ENCODE measurements around the gene BROX. TPM values are rescaled to one million over a fixed set of nuclear protein-coding genes. Genes with fewer than 3 reads are reported as not detected.
A peak's percentile ranks its signal among the peaks of the same experiment; 100 is the strongest.

BROX gene
- total RNA-seq, 2 experiments from 2014 or later, result 51.3 to 52.3 TPM

DNA sequence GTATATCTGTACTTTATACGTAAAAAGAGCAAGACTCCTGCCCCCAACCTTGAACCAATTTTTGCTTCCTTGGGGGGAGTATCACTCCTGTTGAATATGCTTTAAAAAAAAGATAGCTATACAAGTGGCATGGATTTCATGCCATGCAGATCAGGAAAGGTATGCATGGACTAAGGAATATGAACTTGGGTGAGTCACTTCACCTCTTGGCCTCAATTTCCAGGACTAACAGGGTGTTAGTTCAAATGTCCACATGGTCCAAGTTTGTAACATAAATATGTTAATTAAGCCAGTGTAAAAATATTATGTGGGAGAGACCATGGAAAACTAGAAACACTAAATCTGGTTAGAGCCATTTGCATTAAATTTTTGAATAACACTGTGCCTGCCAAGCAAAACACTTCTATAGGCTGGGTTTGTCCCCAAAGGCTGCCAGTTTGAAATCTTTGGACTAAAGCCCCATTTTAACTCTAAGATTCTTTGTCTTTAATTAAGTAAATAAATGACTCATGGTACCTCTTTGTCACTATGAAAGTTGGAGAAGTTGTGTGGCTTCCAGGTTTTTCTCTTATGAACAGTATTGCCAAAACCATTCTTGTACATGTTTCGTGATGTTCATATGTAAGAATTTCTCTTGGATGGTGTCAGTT, 57.7 kb downstream of the BROX start:
- H3K36me3 Mint-ChIP-seq (ENCODE audit: low read depth), result no peaks in the 10 kb centered on the region
- peaks cover 7% of the 10 kb centered on the region for H3K9me3 Mint-ChIP-seq
- ChIA-PET POLR2A (no interaction called here), CTCF (interaction anchor here (0.6 kb wide), 1 partner anchor 64 kb away, joined by 3 read pairs; no protein-coding TSS in a partner anchor)
- peaks cover 27% of the 10 kb centered on the region for H3K4me1 Mint-ChIP-seq (ENCODE audit: low read depth)
- no peaks in the 10 kb centered on the region for H3K27me3 Mint-ChIP-seq
- Histone ChIP-seq H3K4me3 (ENCODE audit: low read length) (no peak overlapping the region), H3K9me3 (ENCODE audit: control insufficient read depth in 1 of 2, insufficient read depth in 1 of 2, low read length in 2 of 2) (peaks cover 6 to 8% of the 10 kb centered on the region in 2 experiments), H3K27ac (ENCODE audit: low read depth in 1 of 2, low read length in 2 of 2) (no peak overlapping the region), H3K36me3 (ENCODE audit: insufficient read depth, low read length) (no peaks in the 10 kb centered on the region), H3K4me1 (ENCODE audit: insufficient read depth, low read length) (peaks cover 13% of the 10 kb centered on the region), H3K27me3 (ENCODE audit: control insufficient read depth in 1 of 2, insufficient read depth in 2 of 2, low read length in 2 of 2) (no peaks in the 10 kb centered on the region)
- no peak overlapping the region for H3K27ac Mint-ChIP-seq
- intact Hi-C loops (cut with DNase I, micrococcal nuclease), result loop anchor here in 1 of 2 experiments (10.0 kb wide), 1 partner anchor 135 kb away; no protein-coding TSS in a partner anchor
- no peak overlapping the region for H3K4me3 Mint-ChIP-seq
- no peak for DNase-seq
- ATAC-seq (ENCODE audit: poor library complexity), result no peak
- TF ChIP-seq, protein P1, sequence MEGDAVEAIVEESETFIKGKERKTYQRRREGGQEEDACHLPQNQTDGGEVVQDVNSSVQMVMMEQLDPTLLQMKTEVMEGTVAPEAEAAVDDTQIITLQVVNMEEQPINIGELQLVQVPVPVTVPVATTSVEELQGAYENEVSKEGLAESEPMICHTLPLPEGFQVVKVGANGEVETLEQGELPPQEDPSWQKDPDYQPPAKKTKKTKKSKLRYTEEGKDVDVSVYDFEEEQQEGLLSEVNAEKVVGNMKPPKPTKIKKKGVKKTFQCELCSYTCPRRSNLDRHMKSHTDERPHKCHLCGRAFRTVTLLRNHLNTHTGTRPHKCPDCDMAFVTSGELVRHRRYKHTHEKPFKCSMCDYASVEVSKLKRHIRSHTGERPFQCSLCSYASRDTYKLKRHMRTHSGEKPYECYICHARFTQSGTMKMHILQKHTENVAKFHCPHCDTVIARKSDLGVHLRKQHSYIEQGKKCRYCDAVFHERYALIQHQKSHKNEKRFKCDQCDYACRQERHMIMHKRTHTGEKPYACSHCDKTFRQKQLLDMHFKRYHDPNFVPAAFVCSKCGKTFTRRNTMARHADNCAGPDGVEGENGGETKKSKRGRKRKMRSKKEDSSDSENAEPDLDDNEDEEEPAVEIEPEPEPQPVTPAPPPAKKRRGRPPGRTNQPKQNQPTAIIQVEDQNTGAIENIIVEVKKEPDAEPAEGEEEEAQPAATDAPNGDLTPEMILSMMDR (IDR thresholded peaks at IDR 0.05), result no peak

DNA sequence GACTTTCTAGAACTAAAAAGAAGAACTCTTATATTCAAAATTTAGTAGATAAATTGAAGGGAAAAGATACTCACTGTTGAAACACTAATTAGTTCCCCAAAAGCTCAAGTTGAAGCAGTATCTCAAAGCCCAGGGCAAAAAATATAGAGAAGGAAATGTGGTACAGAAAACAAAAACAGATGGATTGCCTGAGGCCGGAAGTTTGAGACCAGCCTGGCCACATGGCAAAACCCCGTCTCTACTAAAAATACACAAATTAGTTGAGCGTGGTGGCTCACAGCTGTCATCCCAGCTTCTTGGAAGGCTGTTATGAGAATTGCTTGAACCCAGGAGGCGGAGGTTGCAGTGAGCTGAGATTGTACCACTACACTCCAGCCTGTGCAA, 60.6 kb downstream of the BROX start:
- H3K4me1 Mint-ChIP-seq (ENCODE audit: low read depth), result peaks cover 27% of the 10 kb centered on the region
- peak overlapping the region; percentile 50 for H3K4me3 Mint-ChIP-seq
- ChIA-PET POLR2A (interaction anchor here (1.3 kb wide), 1 partner anchor 60 kb away, joined by 3 read pairs; no protein-coding TSS in a partner anchor), CTCF (no interaction called here)
- TF ChIP-seq, protein P1 (IDR thresholded peaks at IDR 0.05), result no peak
- Histone ChIP-seq H3K36me3 (ENCODE audit: insufficient read depth, low read length) (no peaks in the 10 kb centered on the region), H3K4me3 (ENCODE audit: low read length) (no peak overlapping the region), H3K27ac (ENCODE audit: low read depth in 1 of 2, low read length in 2 of 2) (no peak overlapping the region), H3K9me3 (ENCODE audit: control insufficient read depth in 1 of 2, insufficient read depth in 1 of 2, low read length in 2 of 2) (peaks cover 6 to 8% of the 10 kb centered on the region in 2 experiments), H3K4me1 (ENCODE audit: insufficient read depth, low read length) (peaks cover 13% of the 10 kb centered on the region), H3K27me3 (ENCODE audit: control insufficient read depth in 1 of 2, insufficient read depth in 2 of 2, low read length in 2 of 2) (no peaks in the 10 kb centered on the region)
- intact Hi-C loops (cut with DNase I, micrococcal nuclease), result loop anchor here in 1 of 2 experiments (10.0 kb wide), 1 partner anchor 132 kb away; no protein-coding TSS in a partner anchor
- H3K36me3 Mint-ChIP-seq (ENCODE audit: low read depth), result no peaks in the 10 kb centered on the region
- no peaks in the 10 kb centered on the region for H3K27me3 Mint-ChIP-seq
- DNase-seq (peak in 1 of 14 experiments; percentile 18), ATAC-seq (ENCODE audit: poor library complexity) (no peak)
- peaks cover 5% of the 10 kb centered on the region for H3K9me3 Mint-ChIP-seq
- peak overlapping the region; percentile 80 for H3K27ac Mint-ChIP-seq

DNA sequence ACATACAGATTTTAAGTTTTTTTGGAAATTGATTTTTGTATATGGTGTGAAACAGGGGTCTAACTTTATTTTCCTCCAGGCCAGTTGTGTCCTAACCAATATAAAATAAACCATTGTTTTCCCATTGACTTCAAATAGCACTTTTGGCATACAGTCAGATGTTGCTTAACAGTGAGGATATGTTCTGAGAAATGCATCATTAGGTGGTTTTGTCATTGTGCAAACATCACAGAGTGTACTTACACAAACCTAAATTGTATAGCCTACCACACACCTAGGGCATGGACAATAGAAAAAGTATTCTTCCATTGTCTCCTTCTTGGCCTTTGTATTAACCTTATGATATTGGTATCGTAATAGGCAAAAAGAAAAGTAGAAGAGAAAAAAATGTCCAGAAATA, 65.1 kb downstream of the BROX start:
- H3K36me3 Mint-ChIP-seq (ENCODE audit: low read depth), result no peaks in the 10 kb centered on the region
- Histone ChIP-seq H3K9me3 (ENCODE audit: control insufficient read depth in 1 of 2, insufficient read depth in 1 of 2, low read length in 2 of 2) (no peaks in the 10 kb centered on the region), H3K27me3 (ENCODE audit: control insufficient read depth in 1 of 2, insufficient read depth in 2 of 2, low read length in 2 of 2) (peaks cover 0 to 4% of the 10 kb centered on the region in 2 experiments), H3K4me3 (ENCODE audit: low read length) (no peak overlapping the region), H3K36me3 (ENCODE audit: insufficient read depth, low read length) (no peaks in the 10 kb centered on the region), H3K4me1 (ENCODE audit: insufficient read depth, low read length) (peaks cover 7% of the 10 kb centered on the region), H3K27ac (ENCODE audit: low read depth in 1 of 2, low read length in 2 of 2) (no peak overlapping the region)
- H3K9me3 Mint-ChIP-seq, result no peaks in the 10 kb centered on the region
- ChIA-PET POLR2A (no interaction called here), CTCF (interaction anchor here (1.1 kb wide), 1 partner anchor 347 kb away, joined by 4 read pairs; no protein-coding TSS in a partner anchor)
- ATAC-seq (ENCODE audit: poor library complexity) (no peak), DNase-seq (no peak)
- no peak overlapping the region for H3K27ac Mint-ChIP-seq
- H3K4me1 Mint-ChIP-seq (ENCODE audit: low read depth), result peaks cover 11% of the 10 kb centered on the region
- H3K4me3 Mint-ChIP-seq, result no peak overlapping the region
- TF ChIP-seq, protein P1 (IDR thresholded peaks at IDR 0.05), result no peak
- H3K27me3 Mint-ChIP-seq, result peaks cover 15% of the 10 kb centered on the region
- intact Hi-C loops (cut with DNase I, micrococcal nuclease), result loop anchor here in 1 of 2 experiments (10.0 kb wide), 1 partner anchor 127 kb away; no protein-coding TSS in a partner anchor
